Stimulated activated CD8-positive, alpha-beta memory T cell treated with anti-CD3 and anti-CD28 coated beads, Interleukin-12 subunit alpha, Interleukin-12 subunit beta, amount 100 ng/mL, for 1 hour (primary cell): Measurements from ENCODE around the gene HCCS.
A peak's percentile ranks its signal among the peaks of the same experiment; 100 is the strongest.
"Not testable (repeated sequence)": the region's sequence is repeated elsewhere in the genome, so short reads cannot be mapped to it uniquely, and the experiment has no call there.

ENCODE experiments used
- DNase-seq: peaks from one replicate; pipeline ENCODE4 v3.0.0-alpha.2; 2020; ENCODE audit warnings: low read depth

Gene HCCS

DNA sequence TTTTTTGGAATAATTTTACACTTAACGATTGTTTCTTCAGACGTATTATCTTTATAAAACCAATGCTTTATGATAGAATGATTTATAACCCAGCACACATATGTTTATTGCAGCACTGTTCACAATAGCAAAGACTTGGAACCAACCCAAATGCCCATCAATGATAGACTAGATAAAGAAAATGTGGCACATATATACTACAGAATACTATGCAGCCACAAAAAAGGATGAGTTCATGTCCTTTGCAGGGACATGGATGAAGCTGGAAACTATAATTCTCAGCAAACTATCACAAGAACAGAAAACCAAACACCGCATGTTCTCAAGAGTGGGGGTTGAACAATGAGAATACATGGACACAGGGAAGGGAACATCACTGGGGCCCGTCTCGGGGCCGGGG lies 12.0 kb downstream of the HCCS start:
- DNase-seq = not testable (repeated sequence)

DNA sequence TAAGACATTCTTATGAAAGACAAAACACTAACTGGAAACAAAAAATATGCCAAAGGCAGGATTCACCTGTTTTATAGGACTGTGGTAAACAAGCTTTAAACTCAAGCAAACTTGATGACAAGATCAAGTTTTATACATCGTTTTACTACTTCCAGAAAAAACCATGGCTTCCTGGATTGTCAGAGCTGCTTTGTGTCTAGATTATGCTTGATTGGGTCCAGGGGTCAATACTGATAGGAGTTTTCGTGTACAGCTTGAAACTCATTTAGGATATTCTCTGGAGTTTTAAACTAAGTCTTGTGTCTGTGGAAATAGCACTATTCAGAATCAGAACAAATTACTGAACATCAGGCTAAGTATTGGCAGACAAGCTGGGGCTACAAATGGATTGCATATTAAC lies 13.0 kb downstream of the HCCS start:
- no peak for DNase-seq

DNA sequence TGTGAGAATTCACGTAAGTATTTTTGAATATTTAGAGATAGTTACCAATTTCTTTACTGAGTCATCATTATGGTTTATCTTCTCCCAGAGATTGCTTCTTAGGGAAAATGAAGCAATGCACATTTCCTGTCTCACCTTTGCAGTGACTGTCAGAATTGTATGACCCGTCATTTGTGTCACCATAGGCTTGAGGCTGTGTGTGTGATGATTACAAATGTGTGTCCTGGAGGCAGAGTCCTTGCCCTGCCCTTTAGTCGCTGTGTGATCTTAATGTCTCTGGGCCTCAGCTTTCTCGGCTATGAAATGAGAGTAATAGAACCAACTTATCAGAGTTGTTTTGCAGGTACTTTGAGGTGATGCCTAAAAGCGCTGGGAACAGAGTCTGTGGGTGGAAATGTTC lies 13.9 kb downstream of the HCCS start:
- DNase-seq = no peak

- DNase-seq = no peak
These were observed 18.5 kb downstream of the HCCS start for GRCh38 chrX:11129534-11130105.

DNA sequence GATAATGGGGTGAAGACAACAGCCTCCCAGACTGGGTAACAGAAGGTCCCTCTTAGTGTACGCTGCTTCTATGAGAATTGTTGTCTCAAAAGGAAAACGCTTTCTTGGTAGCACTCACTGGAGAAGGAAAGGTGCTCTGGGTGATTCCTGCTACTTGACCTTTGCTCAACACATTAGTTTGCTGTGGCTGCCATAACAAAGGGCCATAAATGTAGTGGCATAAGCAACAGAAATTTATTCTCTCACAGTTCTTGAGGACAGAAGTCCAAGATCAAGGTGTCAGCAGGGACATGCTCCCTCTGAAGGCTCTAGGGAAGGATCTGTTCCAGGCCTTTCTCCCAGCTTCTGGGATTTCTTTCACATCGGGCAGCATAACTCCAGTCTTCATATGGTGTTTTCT lies 19.0 kb downstream of the HCCS start:
- DNase-seq = no peak

- no peak for DNase-seq
These were observed 20.0 kb downstream of the HCCS start for GRCh38 chrX:11131146-11131545.

DNA sequence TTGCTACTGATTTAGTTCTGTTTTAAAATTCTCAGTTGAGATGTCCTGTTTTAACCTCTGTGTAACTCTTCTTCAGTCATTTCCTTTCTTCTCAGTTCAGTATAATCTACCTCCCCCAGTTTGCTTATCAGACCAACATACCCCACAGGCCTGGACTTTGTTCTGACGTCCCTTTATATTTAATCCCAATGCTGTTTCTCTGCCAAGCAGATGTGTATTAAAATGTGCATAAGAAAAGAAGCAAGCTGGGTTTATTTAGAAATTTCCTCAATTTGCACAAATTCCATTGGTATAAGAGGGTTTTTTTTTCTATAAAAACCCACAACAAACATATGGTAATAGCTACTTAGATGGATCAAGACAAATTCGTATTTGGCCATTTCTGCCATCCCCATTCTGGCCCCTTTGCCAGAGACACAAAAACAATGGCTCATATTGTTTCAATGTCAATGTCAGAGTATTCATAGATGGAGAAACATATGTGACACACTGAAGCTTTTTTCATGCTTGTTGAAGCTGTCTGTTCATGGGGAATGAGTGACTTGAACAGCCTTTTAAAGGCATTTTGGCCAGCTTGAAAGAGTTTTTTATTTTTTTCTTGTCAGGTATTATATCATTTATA lies 24.5 kb downstream of the HCCS start:
- no peak for DNase-seq

GRCh38 chrX:11137543-11138139 lies 26.5 kb downstream of the HCCS start:
- DNase-seq = no peak

GRCh38 chrX:11138498-11139390 lies 27.6 kb downstream of the HCCS start:
- DNase-seq = no peak

DNA sequence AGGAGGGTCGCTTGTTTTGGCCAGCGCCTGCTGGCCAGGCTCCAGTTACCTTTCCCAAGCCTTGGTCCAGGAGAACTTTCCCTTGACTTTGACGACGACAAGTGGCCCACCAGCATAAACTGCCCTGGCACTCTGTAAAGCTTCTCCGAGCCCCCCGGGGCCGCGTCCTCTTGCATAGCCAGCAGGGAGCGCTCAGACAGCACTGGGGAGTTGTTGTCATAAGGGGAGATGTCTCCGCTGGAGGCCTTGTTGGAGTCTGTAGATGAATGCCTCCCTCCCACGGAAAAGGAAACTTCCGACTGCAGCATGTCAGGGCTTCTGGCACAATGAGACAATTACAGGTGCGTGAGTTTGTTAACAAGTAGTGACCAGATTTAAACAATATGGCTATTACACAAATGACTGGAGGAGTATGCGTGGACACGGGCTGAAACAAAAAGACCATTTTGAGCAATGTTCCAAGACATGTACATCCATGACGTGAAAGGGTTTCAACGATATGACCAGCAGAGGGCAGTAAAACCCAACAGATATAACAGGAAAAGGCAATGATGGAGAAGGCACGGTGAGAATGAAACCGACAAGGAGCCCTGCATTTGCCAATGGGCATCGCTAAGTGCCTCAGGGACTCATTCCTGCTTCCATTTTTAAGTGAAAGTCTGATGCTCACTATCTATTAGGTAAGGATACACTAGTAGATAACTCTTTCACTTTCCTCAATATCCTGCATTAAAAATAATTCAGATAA lies 33.0 kb downstream of the HCCS start:
- peak; percentile 4 for DNase-seq

DNA sequence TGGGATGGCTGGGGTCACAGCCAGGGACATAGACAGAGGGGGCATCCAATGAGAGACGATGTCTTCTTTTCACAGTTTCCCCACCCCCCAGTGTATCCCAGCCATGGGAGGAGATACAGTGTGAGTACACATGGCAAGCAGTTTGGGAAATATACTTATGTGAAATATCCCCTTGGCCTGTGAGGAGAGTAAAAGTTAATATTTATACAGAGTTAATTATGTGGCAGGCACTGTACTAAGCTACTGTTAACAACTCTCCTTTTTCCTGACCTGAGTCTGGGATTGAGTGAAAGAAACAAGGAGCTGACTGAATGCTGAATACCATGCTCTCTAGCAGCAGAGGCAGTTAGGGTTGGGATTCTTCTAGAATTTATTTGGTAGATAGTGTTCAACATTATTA lies 35.3 kb downstream of the HCCS start:
- DNase-seq = no peak

- no peak for DNase-seq
These were observed 37.3 kb downstream of the HCCS start for GRCh38 chrX:11148401-11148800.

DNA sequence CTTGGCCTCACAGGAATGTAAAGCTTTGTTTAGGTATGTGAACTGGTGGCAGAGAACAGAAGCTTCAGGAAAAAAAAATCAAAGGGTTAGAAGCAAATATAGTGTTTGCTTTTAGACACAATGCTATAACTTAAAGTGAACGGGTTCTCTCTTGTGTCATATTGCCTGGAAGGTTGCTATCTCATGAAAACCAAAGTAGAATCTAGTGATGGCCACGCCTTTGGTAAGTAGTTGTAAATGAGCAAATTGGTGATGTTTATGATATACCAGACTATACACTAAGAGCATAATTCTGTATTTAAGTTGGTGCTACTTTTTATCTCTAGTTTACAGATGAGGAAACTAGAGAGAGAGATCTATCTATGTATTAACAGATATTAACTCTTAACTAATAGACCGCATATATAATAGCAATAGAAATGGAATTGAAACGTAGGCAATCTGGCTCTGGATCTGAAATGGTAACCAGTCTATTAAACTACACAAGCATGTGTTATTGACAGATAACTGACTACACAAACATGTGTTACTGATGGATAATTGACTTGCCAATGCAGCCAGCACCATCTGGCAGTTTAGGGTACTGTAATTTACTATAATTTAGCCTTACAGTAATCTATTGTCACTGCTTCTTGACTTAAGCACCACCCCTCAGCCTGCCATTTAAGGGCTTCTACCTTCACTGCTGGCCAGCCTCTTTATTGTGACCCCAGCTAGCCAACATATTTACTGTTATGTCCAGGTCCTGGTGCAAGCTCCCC lies 40.8 kb downstream of the HCCS start:
- DNase-seq = no peak

DNA sequence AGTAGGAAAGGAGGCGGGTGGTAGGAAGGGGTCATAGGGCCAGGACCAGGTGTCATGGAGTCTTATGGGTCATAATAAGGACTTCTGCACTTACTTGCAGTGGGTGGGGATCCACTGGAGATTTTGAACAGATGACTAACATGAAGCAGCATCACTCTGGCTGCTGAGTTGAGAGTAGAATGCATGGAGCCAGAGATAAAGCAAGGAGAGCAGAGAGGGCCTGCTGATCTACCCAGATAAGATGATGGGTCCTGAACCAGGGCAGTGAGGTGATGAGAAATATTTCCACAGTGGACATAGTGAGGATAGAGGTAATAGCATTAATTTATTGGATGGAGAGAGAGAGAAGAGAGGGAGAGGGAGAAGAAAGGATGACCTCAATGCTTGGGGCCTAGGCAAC lies 48.0 kb downstream of the HCCS start:
- no peak for DNase-seq

- no peak for DNase-seq
These were observed 53.3 kb downstream of the HCCS start for GRCh38 chrX:11164433-11164832.

DNA sequence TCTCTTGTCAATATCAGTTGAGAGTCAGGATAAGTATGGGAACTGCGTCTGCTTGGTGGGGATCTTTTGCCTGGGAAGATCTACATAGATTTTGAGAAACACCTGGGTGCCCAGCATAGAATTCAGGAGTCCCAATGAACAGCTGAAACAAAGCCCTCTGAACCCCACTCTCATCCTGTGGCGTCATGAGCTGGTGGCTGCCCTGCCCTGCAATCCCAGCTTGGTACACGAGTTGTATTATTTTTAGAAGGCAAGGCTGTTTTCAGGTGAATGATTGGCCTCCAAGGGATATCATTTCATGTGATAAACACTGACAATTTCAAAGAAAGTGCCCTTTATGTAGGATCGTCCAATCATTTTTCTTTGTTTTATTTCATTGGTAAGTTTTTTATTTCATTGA lies 60.8 kb downstream of the HCCS start:
- no peak for DNase-seq

DNA sequence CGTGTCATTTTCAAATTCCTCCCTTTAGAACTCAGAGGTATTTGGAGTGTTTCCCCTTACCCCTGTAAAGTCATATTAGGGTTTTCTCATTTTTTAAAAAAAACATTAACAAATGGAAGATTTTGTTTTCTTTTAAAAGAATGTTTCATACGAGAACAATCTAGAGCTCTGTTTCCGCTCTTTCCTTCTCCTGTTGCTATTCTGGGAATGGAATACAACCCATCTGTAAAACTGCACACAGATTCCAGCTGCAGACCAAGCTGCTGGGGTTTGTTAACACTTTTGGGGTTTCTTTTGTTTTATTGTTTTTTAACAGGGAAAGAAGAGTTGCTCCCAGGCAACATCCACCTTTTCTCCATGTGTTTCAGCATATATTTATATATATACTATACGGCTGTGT lies 61.3 kb downstream of the HCCS start:
- no peak for DNase-seq
